ENCODE results near the gene TRIM69.
"Not testable (repeated sequence)": the region's sequence is repeated elsewhere in the genome, so short reads cannot be mapped to it uniquely, and the experiment has no call there.

Gene TRIM69

GRCh38 chr15:44700676-44701075 lies 35.7 kb upstream of the TRIM69 start:
- H3K27me3 ChIP-seq (ENCODE audit: low read length); H3K79me2 ChIP-seq (ENCODE audit: insufficient read depth, low read length); H3K4me2 ChIP-seq (ENCODE audit: low read depth, low read length, poor library complexity, severe bottlenecking); H4K20me1 ChIP-seq (ENCODE audit: low read depth, low read length); H3K9ac ChIP-seq (ENCODE audit: low read length); H3K36me3 ChIP-seq (ENCODE audit: low read length); H3F3A ChIP-seq (ENCODE audit: insufficient read depth); H3K9me3 ChIP-seq (ENCODE audit: insufficient read depth, low read length); H2AFZ ChIP-seq (ENCODE audit: low read depth, low read length, severe bottlenecking); H3K27ac ChIP-seq (ENCODE audit: low read depth, low read length); H3K9me2 ChIP-seq (replicated peaks; ENCODE audit: insufficient read depth, low read length); H3K4me3 ChIP-seq (ENCODE audit: insufficient read depth, low read length, poor library complexity, severe bottlenecking): not testable (repeated sequence)

- Histone ChIP-seq H3F3A (ENCODE audit: insufficient read depth) (peaks cover 3% of the 10 kb centered on the region; the same call in 1 of the 2 replicates), H2AFZ (ENCODE audit: low read depth, low read length, severe bottlenecking) (no peak overlapping the region), H3K27me3 (ENCODE audit: low read length) (no peaks in the 10 kb centered on the region), H3K4me3 (ENCODE audit: insufficient read depth, low read length, poor library complexity, severe bottlenecking) (no peak overlapping the region), H3K9ac (ENCODE audit: low read length) (no peak overlapping the region), H3K79me2 (ENCODE audit: insufficient read depth, low read length) (no peaks in the 10 kb centered on the region), H3K27ac (ENCODE audit: low read depth, low read length) (no peak overlapping the region), H3K9me2 (replicated peaks; ENCODE audit: insufficient read depth, low read length) (no peaks in the 10 kb centered on the region), H3K9me3 (ENCODE audit: insufficient read depth, low read length) (no peaks in the 10 kb centered on the region), H4K20me1 (ENCODE audit: low read depth, low read length) (no peaks in the 10 kb centered on the region), H3K36me3 (ENCODE audit: low read length) (no peaks in the 10 kb centered on the region), H3K4me2 (ENCODE audit: low read depth, low read length, poor library complexity, severe bottlenecking) (no peak overlapping the region)
- TF ChIP-seq EZH2phosphoT487 (conservative IDR thresholded peaks at IDR 0.05; ENCODE audit: low read length) = no peak
- no peak for TF ChIP-seq CTCF (IDR thresholded peaks at IDR 0.05; ENCODE audit: insufficient read depth, low read length, poor library complexity, severe bottlenecking)
These were observed 30.3 kb upstream of the TRIM69 start for GRCh38 chr15:44705986-44706385.

- H3K9me3 ChIP-seq (ENCODE audit: insufficient read depth, low read length) = no peaks in the 10 kb centered on the region
- peaks cover 5% of the 10 kb centered on the region; the same call in 1 of the 2 replicates for H3F3A ChIP-seq (ENCODE audit: insufficient read depth)
- no peaks in the 10 kb centered on the region for H3K36me3 ChIP-seq (ENCODE audit: low read length)
- H2AFZ ChIP-seq (ENCODE audit: low read depth, low read length, severe bottlenecking) = no peak overlapping the region
- TF ChIP-seq EZH2phosphoT487 (conservative IDR thresholded peaks at IDR 0.05; ENCODE audit: low read length) (no peak), CTCF (IDR thresholded peaks at IDR 0.05; ENCODE audit: insufficient read depth, low read length, poor library complexity, severe bottlenecking) (no peak)
- H4K20me1 ChIP-seq (ENCODE audit: low read depth, low read length) = no peaks in the 10 kb centered on the region
- H3K79me2 ChIP-seq (ENCODE audit: insufficient read depth, low read length) = peaks cover under 1% of the 10 kb centered on the region; the same call in 1 of the 2 replicates
- H3K4me2 ChIP-seq (ENCODE audit: low read depth, low read length, poor library complexity, severe bottlenecking) = no peak overlapping the region
- H3K27me3 ChIP-seq (ENCODE audit: low read length) = no peaks in the 10 kb centered on the region
- no peak overlapping the region for H3K4me3 ChIP-seq (ENCODE audit: insufficient read depth, low read length, poor library complexity, severe bottlenecking)
- H3K9me2 ChIP-seq (replicated peaks; ENCODE audit: insufficient read depth, low read length) = no peaks in the 10 kb centered on the region
- H3K27ac ChIP-seq (ENCODE audit: low read depth, low read length) = no peak overlapping the region
- no peak overlapping the region for H3K9ac ChIP-seq (ENCODE audit: low read length)
These were observed 29.9 kb upstream of the TRIM69 start for GRCh38 chr15:44706401-44706800.

GRCh38 chr15:44706946-44707636 lies 29.2 kb upstream of the TRIM69 start:
- peaks cover 7% of the 10 kb centered on the region for H3K79me2 ChIP-seq (ENCODE audit: insufficient read depth, low read length)
- H3K4me3 ChIP-seq (ENCODE audit: insufficient read depth, low read length, poor library complexity, severe bottlenecking) = no peak overlapping the region
- no peak overlapping the region for H2AFZ ChIP-seq (ENCODE audit: low read depth, low read length, severe bottlenecking)
- H3K27ac ChIP-seq (ENCODE audit: low read depth, low read length) = no peak overlapping the region
- peaks cover 6% of the 10 kb centered on the region; the same call in 1 of the 2 replicates for H3F3A ChIP-seq (ENCODE audit: insufficient read depth)
- H3K4me2 ChIP-seq (ENCODE audit: low read depth, low read length, poor library complexity, severe bottlenecking) = no peak overlapping the region
- TF ChIP-seq EZH2phosphoT487 (conservative IDR thresholded peaks at IDR 0.05; ENCODE audit: low read length) (no peak), CTCF (IDR thresholded peaks at IDR 0.05; ENCODE audit: insufficient read depth, low read length, poor library complexity, severe bottlenecking) (no peak)
- H3K36me3 ChIP-seq (ENCODE audit: low read length) = no peaks in the 10 kb centered on the region
- H3K27me3 ChIP-seq (ENCODE audit: low read length) = no peaks in the 10 kb centered on the region
- no peaks in the 10 kb centered on the region for H3K9me2 ChIP-seq (replicated peaks; ENCODE audit: insufficient read depth, low read length)
- H3K9ac ChIP-seq (ENCODE audit: low read length) = no peak overlapping the region
- no peaks in the 10 kb centered on the region for H3K9me3 ChIP-seq (ENCODE audit: insufficient read depth, low read length)
- peaks cover under 1% of the 10 kb centered on the region; the same call in 1 of the 2 replicates for H4K20me1 ChIP-seq (ENCODE audit: low read depth, low read length)
